Measurements from ENCODE around the gene CHD1L.
"Not testable (repeated sequence)": the region's sequence is repeated elsewhere in the genome, so short reads cannot be mapped to it uniquely, and the experiment has no call there.

Gene CHD1L

DNA sequence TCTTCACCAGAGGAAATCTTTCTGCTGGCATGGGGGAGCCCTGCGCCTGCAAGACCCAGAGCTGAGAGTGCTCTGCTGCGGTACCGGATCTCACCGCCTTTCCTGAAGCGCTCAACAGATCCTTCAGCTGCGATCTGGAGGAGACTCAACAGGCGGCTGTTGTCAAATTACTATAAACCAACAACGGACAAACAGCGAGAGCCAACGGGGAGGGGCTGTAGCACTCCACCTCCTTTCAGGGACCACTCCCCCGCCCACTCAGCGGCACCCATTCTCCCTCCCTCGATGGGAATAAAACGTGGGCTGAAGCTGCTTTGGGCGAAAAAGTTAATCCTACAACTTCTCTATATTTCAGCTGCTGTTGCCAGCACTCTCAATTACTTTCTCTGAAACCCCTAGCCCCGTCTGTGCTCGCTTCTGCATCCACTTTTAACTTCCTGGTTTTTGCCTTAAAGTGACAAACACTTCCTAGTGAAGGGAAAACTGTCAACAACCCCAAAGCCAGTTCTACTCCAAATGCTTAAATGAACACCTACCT is 17.2 kb upstream of the CHD1L start, which contains the start of gene FMO5:
TSS of gene FMO5 (minus strand) at position 147 of the 538 bp plus-strand sequence. CDS start 310 bp downstream, outside the sequence.
- peak; percentile 79 for DNase-seq (ENCODE audit: low read depth)
- TF ChIP-seq, protein P1, sequence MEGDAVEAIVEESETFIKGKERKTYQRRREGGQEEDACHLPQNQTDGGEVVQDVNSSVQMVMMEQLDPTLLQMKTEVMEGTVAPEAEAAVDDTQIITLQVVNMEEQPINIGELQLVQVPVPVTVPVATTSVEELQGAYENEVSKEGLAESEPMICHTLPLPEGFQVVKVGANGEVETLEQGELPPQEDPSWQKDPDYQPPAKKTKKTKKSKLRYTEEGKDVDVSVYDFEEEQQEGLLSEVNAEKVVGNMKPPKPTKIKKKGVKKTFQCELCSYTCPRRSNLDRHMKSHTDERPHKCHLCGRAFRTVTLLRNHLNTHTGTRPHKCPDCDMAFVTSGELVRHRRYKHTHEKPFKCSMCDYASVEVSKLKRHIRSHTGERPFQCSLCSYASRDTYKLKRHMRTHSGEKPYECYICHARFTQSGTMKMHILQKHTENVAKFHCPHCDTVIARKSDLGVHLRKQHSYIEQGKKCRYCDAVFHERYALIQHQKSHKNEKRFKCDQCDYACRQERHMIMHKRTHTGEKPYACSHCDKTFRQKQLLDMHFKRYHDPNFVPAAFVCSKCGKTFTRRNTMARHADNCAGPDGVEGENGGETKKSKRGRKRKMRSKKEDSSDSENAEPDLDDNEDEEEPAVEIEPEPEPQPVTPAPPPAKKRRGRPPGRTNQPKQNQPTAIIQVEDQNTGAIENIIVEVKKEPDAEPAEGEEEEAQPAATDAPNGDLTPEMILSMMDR (conservative IDR thresholded peaks at IDR 0.05; ENCODE audit: low read depth, low read length), result peak; percentile 37
- H3K4me3 ChIP-seq (ENCODE audit: low read depth, low read length), result peak within 1 kb of the TSS; percentile 76

DNA sequence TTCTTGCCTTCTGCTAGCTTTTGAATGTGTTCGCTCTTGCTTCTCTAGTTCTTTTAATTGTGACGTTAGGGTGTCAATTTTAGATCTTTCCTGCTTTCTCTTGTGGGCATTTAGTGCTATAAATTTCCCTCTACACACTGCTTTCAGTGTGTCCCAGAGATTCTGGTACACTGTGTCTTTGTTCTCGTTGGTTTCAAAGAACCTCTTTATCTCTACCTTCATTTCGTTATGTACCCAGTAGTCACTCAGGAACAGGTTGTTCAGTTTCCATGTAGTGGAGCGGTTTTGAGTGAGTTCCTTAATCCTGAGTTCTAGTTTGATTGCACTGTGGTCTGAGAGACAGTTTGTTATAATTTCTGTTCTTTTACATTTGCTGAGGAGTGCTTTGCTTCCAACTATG is 11.5 kb upstream of the CHD1L start:
- H3K4me3 ChIP-seq (ENCODE audit: low read depth, low read length); DNase-seq (ENCODE audit: low read depth): not testable (repeated sequence)

DNA sequence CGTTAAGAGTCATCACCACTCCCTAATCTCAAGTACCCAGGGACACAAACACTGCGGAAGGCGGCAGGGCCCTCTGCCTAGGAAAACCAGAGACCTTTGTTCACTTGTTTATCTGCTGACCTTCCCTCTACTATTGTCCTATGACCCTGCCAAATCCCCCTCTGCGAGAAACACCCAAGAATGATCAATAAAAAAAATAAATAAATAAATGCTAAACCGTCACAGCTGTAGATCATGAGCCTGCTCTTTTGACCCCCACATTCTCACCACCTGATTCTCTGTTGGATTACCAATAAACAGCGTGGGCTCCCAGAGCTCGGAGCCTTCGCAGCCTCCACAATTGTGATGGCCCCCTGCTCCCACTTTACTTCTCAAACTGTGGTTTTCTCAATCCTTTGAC is 8.6 kb upstream of the CHD1L start:
- DNase-seq (ENCODE audit: low read depth); H3K4me3 ChIP-seq (ENCODE audit: low read depth, low read length): not testable (repeated sequence)

DNA sequence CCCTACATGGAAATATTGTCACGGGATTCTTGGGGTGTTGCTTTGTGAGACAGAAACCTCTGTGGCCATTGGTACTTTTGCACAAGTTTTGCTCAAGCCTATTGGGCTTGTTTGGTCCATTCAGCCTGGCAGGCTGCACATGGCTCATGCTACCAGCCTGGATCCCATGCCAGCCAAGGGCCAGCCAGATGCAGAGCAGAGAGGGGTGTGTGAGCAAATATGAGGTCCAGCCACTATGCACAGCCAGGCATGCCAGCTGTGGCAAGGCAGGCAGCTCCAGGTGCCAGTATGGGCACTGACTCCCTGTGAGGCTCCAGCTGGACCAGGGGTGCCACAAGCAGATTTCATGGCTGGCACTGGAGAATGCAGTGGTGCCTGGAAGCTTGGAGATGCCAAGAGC is 6.7 kb upstream of the CHD1L start:
- DNase-seq (ENCODE audit: low read depth), result no peak
- no peak overlapping the region for H3K4me3 ChIP-seq (ENCODE audit: low read depth, low read length)
- TF ChIP-seq, protein P1 (conservative IDR thresholded peaks at IDR 0.05; ENCODE audit: low read depth, low read length), result no peak

DNA sequence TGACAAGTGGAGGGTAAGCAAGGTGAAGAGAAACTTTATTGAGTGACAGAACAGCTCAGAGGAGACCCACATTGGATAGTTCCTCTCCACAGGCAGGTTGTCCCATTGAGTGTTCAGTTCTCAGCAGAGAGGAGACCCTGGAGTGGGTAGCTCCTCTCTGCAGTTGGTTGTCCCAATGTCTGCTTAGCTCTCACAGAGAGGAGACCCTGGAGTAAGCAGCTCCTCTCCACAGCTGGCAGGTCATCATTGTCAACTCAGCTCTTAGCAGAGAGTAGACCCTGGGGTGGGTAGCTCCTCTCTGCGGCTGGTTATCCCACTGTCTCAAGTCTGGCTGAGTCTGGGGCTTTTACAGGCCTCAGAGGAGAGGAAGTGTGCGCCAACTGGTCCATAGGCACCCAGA is 6.0 kb upstream of the CHD1L start:
- no peak for DNase-seq (ENCODE audit: low read depth)
- H3K4me3 ChIP-seq (ENCODE audit: low read depth, low read length), result no peak overlapping the region
- TF ChIP-seq, protein P1 (conservative IDR thresholded peaks at IDR 0.05; ENCODE audit: low read depth, low read length), result no peak

DNA sequence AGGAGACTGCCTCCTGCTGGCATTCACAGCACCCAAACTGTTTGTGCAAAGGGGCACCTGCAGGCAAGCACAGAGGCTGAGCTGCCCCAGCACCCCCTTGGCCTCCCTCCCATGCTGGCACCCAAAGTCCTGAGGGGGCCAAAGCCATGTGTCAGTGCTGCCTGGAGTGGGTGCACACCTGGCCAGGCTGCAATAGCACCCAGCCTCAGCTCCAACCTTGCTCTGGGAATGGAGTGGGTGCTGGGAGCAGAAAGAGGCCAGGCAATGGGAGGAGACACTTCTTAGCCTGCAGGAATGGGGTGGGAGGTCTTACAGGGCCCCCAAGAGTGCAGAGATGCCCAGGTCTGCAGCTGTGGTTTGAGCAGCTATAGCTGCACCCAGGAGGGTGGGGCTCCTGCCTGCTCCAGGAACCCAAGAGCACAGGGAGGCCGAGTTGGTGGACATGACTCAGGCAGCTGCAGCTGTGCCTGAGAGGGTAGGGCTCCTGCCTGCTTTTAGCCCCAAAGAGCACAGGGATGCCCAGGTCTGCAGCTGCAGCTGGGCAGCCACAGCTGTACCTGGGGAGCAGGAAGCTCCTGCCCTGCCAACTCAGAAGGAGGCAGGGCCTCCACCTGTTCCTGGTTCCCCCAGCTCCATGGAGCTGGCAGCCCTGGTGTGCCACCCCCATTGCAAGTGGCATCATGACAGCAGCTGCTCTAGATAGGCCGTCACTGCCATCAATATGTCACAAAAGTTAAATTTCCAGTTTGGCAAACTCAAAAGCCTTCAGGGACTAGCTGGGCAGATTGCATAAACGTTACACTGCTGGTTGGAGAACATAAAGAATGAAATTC is 5.3 kb upstream of the CHD1L start:
- TF ChIP-seq, protein P1 (conservative IDR thresholded peaks at IDR 0.05; ENCODE audit: low read depth, low read length), result no peak
- no peak for DNase-seq (ENCODE audit: low read depth)
- no peak overlapping the region for H3K4me3 ChIP-seq (ENCODE audit: low read depth, low read length)

DNA sequence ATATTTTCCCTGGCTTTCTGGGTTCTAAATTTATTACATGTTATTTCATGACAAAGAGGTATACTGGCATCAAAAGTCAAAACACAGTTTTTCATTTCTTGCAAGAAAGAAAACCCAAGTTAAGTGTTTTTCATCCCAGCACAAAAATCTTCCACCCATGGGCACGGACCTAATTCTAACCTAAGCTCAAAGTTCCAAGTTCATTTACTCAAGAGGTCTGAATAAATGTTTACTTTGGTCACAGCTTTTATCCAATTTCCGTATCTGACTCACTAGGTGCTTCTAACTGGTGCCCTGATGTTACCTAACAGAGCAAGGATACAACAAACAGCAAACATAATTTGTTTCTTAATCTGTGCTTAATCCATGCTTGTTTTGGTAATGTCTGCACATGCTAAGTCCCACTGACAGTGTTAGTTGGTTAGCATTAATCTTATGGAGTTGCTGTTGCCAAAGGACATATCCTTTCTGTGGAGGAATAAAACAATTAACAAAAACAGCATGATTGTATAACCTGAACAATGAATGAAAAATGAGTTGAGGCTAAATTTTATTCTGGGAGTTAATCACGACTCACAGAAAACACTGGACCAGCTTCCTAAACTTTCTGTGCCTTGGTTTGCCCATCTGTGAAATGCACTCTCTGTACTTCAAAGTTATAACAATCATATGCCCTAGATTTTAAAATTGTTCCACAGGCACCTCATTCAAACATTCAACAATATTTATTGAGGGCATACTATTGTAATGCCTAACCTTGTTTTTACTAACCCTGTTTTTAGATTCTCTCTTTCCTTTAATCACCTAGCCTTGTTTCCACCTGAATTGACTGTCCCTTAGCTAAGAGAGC is 4.2 kb upstream of the CHD1L start:
- DNase-seq (ENCODE audit: low read depth), result no peak
- TF ChIP-seq, protein P1 (conservative IDR thresholded peaks at IDR 0.05; ENCODE audit: low read depth, low read length), result no peak
- H3K4me3 ChIP-seq (ENCODE audit: low read depth, low read length), result no peak overlapping the region
